GM10248 (cell line): ENCODE data around the gene ADAMTS8.
A peak's percentile ranks its signal among the peaks of the same experiment; 100 is the strongest.

Experiments
- CTCF ChIA-PET: fragments of 300-600 bp; sonication (Branson Sonifier 250); formaldehyde crosslinking; extraction: SDS; loops from one replicate; lab custom pipeline; 2021; ENCODE audit warnings: antibody characterized with exemption; lab: Yijun Ruan, JAX
- POLR2A ChIA-PET: fragments of 350-650 bp; sonication (Branson Sonifier 250); formaldehyde crosslinking; extraction: SDS; loops from one replicate; lab custom pipeline; 2020; ENCODE audit warnings: antibody characterized with exemption; lab: Yijun Ruan, JAX
- DNase-seq: peaks from one replicate; pipeline ENCODE4 v3.0.0; 2012; ENCODE audit errors: extremely low spot score
- CTCF ChIP-seq: IDR thresholded peaks from 2 replicates; pipeline ENCODE4 v1.5.1; 2012; ENCODE audit warnings: mild to moderate bottlenecking, low read depth; ENCODE audit errors: extremely low read depth, missing control alignments, control extremely low read depth

ADAMTS8 gene

GRCh38 chr11:130383344-130384211 lies 44.8 kb downstream of the ADAMTS8 start:
- DNase-seq = no peak
- ChIA-PET CTCF (interaction anchor here (0.9 to 1.5 kb wide), 2 partner anchors 15 to 171 kb away, joined by 4 read pairs; no protein-coding TSS in a partner anchor), POLR2A (no interaction called here)
- no peak for TF ChIP-seq CTCF

GRCh38 chr11:130381317-130381716 lies 47.1 kb downstream of the ADAMTS8 start:
- CTCF ChIA-PET = interaction anchor here (1.5 to 2.1 kb wide), 3 partner anchors 18 to 481 kb away, joined by 3 to 7 read pairs (median 5); no protein-coding TSS in a partner anchor
- TF ChIP-seq CTCF = no peak
- POLR2A ChIA-PET = no interaction called here
- no peak for DNase-seq

GRCh38 chr11:130380778-130381177 lies 47.6 kb downstream of the ADAMTS8 start:
- DNase-seq = no peak
- POLR2A ChIA-PET = no interaction called here
- CTCF ChIA-PET = interaction anchor here (1.5 to 2.1 kb wide), 3 partner anchors 17 to 482 kb away, joined by 3 to 7 read pairs (median 5); no protein-coding TSS in a partner anchor
- no peak for TF ChIP-seq CTCF

- POLR2A ChIA-PET = no interaction called here
These were observed 49.1 kb downstream of the ADAMTS8 start for GRCh38 chr11:130379276-130379675.

GRCh38 chr11:130370845-130371590 lies 57.4 kb downstream of the ADAMTS8 start:
- CTCF ChIA-PET = interaction anchor here (0.8 to 2.1 kb wide), 4 partner anchors 155 to 491 kb away, joined by 3 to 13 read pairs (median 3); no protein-coding TSS in a partner anchor

More at GRCh38 chr11:130379276-130379675, 49.1 kb downstream of the ADAMTS8 start:
- no peak for TF ChIP-seq CTCF
- DNase-seq = no peak
- CTCF ChIA-PET = interaction anchor here (1.0 to 1.8 kb wide), 2 partner anchors 16 to 52 kb away, joined by 3 to 5 read pairs; no protein-coding TSS in a partner anchor

More at GRCh38 chr11:130370845-130371590, 57.4 kb downstream of the ADAMTS8 start:
- POLR2A ChIA-PET = no interaction called here
- peak; percentile 36 for DNase-seq
- TF ChIP-seq CTCF = peak; percentile 25
